ENCODE results near the gene LEP.
"Not testable (repeated sequence)": the region's sequence is repeated elsewhere in the genome, so short reads cannot be mapped to it uniquely, and the experiment has no call there.

Gene LEP

DNA sequence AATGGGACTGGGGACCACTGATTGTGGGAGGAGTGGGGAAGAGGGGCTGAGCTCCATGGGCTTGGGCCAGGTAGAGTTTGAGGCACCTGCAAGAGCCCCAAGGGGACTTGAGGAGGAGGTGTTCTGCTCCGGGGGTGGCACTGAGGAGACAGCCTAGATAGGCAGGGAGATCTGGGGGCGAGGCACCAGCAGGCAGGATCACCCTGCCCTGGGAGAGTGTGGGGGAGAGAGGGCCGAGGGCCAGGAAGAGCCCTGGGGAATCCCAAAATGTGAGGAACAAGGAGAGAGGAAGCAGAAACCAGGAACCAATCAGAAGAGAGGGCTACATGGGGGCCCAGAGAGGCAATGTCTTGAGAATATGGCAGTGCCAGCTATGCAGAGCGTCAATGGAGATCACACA, 34.6 kb downstream of the LEP start:
- DNase-seq = no peak

DNA sequence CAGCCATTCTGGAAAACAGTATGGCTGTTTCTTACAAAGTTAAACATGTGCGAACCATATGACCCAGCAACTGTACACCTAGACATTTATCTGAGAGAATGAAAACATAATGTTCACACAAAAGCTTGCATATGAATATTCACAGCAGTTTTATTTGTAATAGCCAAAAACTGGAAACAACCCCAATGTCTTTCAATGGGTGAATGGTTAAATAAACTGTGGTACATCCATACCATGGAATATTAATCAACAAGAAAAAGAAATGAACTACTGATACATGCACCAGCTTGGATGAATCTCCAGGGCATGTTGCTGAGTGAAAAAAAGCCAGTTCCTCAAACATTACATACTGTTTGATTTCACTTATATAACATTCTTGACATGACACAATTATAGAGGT, 37.3 kb downstream of the LEP start:
- DNase-seq = no peak

DNA sequence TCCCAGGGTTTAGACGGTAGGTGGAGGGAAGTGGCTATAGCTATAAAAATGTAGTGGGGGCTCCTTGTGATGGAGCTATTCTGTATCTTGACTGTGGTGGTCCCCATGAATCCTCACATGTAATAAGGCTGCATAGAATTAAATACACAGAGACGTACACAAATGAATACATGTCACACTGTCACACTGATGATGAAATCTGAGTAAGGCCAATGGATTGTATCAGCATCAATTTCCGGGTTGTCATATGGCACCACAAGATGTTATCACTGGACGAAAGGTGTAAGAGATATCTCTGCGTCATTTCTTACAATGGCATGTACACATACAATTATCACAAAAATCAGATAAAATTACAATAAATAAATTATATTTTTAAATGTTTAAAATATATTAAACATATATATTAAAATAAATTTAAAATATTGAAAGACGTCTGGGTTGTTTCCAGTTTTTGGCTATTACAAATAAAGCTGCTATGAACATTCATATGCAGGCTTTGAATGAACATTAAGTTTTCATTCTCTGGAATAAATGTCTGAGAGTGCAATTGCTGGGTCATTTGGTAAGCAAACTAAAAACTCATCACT, 38.1 kb downstream of the LEP start:
- no peak for DNase-seq

DNA sequence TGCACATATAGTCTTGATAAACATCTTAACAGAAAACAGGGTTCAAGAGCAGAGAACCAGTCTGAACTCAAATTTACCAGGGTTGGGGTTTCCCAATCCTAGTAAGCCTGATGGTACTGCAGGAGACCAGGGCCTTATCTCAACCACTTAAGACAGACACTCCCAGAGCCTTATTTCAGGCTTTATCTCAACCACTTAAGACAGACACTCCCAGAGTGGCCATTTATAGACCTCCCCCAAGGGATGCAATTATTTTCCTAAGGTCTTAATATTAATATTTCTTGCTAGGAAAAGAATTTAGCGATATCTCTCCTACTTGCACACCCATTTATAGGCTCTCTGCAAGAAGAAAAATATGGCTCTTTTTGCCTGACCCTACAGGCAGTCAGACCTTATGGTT, 39.4 kb downstream of the LEP start:
- not testable (repeated sequence) for DNase-seq

DNA sequence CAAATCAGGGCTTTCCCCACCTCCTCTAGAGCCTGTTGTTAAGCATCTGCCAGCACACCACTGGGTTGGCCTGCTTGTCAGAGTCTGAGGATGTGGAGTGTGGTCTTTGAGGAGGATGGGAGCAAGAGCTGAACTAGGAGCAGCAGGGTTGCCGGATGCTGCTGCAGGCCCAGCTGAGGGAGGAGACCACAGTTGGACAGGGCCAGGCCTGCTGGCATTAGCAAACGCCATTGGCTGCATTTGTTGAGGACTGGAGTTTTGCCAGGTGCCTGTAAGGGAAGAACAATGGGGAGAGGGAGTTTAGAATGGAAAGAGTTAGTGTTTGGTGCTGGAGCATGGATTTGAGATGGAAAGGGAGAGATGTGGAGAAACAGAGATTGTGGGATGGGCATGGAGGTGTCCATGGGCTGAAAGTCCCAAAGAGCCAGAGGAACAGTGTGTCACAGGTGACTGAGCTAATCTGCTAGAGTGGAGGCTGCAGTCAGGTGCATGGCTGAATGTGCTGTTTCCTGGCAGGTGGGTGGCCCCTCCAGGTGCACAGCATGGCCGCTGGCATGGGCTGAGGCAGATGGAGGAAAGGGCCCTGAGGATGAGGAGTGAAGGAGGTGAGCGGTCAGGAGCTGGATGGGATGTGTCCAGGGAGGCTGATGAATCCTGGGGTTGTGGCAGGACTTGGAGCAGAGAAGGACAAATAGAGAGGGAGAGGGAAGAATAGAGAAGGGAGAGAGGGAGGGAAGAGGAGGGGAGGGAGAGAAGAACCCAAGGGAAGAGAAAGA, 40.7 kb downstream of the LEP start:
- no peak for DNase-seq

DNA sequence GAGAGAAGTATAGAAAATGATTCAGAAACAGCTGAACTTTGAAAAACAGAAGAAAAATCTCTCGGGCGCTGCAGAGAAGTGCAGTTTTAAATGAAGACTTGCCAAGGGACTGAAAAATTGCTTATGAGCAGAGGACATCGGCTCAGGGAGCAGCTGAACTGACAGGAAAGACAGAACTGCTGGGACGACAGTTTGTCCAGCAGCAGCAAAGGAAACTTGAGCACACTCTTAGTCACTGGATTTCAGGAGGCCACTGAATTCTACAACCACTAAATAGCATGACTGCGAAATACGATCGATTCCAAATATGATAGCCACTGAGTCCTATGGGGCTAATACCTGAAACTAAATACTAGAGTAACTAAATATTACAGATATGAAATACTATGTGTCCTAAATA, 43.0 kb downstream of the LEP start:
- no peak for DNase-seq

DNA sequence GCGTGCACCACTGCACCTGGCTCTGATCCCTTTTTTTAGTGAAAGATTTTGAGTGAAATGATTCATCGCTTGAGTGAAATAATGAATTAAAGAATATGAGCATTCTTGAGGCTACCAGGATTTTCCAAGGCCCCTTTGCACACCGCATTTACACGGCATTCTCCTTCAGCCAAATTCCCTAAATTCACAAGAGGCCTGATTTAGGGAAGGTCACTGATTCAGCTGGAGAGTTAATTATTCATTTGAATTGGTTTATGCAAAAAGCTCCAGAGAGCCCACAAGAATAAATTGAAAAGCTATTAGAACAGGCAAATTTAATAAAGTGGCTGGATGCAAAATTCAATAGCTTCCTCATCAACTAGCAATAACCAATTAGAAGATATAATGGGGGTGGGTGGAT, 46.5 kb downstream of the LEP start:
- no peak for DNase-seq

DNA sequence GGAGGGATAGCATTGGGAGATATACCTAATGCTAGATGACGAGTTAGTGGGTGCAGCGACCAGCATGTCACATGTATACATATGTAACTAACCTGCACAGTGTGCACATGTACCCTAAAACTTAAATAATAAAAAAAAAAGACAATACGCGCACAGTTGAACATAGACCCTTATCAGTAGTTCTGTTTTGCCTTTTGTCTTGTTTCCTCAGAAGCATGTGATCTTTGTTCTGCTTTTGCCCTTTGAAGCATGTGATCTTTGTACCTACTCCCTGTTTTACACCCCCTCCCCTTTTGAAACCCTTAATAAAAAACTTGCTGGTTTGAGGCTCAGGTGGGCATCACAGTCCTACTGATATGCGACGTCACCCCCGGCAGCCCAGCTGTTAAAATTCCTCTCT, 56.9 kb downstream of the LEP start:
- DNase-seq = not testable (repeated sequence)

DNA sequence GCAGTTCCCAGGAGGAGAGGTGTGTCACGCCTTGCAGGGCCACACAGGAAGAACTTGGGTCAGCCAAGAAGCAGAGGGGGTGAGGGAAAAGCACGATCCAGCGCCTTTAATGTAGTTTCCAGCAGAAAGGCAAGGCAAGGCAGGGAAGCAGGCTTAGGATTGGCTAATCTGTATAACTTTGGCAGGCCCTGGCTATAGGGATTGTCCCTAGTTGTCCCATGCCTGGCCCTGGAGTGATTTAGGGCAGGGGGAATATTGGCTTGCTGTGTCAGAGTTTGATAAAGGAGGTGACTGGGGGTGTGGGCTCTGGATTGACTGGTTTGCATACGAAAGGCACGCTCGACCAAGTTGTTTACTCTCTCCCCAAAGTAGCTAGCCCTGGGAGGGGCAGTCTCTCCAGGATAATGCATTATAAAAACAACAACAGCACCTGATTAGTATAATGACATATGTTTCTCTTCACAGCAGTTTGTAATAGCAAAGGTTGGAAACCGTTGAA, 58.1 kb downstream of the LEP start:
- DNase-seq = no peak

DNA sequence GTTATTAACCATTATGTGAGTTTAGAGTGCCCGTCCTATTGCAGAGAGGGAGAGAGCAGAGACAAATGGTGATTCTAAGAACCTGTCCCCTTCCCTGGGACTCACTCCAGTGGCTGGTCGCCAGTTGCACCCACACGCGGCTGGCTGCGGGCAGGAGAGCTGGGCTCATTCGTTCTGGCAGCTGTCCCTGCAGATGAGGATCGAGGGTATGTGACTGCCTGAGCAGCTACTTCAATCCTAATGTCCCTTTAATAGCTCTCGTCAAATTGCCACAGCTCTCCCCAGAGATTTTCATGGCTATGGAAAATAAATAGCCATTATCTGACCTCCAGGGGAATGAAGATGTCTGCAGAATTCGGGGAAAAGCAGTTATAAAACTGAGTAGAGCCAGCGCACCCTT, 61.1 kb downstream of the LEP start:
- no peak for DNase-seq

DNA sequence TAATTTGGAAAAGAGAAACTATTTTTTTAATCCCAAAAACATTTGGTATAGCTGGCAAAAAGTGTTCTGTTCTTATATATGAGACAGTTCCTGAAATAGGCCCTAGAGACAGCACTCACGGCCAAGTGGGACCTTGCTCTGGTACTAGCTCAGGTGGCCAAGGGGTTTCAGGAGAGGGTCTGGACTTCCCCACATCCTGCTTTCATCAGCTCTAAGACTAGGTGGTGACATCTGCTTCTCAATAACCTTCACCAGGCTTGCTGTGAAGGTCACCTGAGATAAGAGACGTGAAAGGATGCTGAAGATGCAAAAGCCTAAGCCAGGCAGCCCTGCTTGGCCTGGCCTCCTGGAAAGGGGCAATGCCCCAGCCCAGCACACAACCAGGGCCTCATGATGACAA, 62.1 kb downstream of the LEP start:
- no peak for DNase-seq

DNA sequence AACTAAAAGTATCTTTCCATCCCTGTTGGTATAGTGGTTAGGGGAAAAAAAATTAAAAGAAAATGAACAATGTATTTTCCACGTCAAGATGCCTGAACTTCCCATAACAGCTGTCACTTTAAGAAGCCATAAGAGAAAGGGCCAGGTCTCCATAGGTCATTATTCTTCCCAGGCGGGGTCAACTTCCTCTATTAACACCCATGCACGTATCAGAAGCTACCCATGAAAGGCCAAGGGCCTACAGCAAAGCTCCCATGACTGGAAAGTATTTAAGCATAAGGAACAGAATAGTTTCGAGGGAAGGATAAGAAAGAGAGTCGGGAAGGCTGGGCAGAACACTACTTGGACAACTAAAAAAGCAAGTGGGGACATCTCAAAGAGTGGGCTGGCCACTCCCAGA, 62.6 kb downstream of the LEP start:
- DNase-seq = no peak

DNA sequence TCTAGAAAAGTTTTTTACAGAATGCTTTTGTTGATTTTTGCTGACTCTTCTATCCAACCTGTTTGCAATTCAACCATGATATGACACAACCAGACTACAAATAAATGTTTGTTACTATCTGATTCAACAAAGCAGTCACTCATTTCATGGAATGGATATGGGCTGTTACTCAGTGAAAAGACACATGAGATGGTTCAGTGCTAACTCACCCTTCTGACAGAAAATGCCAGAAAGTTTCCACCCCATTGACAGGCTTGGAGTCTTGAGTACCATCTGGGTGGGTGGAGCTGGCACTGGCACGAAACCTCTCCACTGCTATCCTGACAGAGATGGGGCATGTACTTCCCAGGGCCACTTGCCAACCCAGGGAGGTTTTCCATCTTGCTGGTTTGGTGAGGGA, 63.1 kb downstream of the LEP start:
- no peak for DNase-seq

DNA sequence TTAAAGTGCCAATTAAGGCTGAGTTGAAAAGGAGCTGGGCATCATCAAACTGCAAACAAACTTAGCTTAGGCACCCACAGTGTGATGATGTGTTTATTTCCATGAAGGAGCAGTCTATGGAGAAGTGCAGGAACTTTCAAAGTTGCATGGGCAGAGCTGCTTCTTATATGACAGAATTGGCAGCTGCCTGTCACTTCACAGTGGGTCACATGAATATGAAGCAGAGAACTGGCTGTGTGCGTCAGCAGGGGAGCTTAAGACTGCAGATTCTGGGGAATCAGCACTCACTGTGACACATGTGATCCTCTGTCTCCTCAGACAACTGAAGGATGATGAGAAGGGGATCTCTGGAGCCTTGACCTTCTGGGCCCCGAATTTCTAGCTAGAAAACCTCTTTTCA, 66.0 kb downstream of the LEP start:
- no peak for DNase-seq

Data from cortex of kidney (tissue), 1 donor.